Right ventricle myocardium inferior (tissue), 1 donor: ENCODE data around the gene EFS. TPM values are rescaled to one million over a fixed set of nuclear protein-coding genes. Genes with fewer than 3 reads are reported as not detected.

ENCODE experiments used
- ATAC-seq: fragments of 200-7000 bp; cut with Tn5 transposase; one replicate; pipeline ENCODE4 v1.9.1; 2020; ENCODE audit warnings: mild to moderate bottlenecking, moderate library complexity
- DNase-seq: peaks from one replicate; pipeline ENCODE4 v3.0.0; 2021; ENCODE audit errors: missing footprints
- intact Hi-C: fragments of 100-400 bp; cut with DNase I; formaldehyde crosslinking; loops from one replicate; pipeline ENCODE4 v1.11.0; 2022
- total RNA-seq: library from RNA; stranded (reverse); fragmentation: NEBNext Ultra II Directional; extraction: Animal tissue kit (Norgen Biotek cat#: 25700); gene quantifications from one replicate; pipeline ENCODE4 v1.2.1, GENCODE V29; 2021
- donor health status: DM: no; HTN: yes; CAD: no; lungs with severe emphysema.

EFS gene
- total RNA-seq, 1 donor from 2014 or later = 4.0 TPM

DNA sequence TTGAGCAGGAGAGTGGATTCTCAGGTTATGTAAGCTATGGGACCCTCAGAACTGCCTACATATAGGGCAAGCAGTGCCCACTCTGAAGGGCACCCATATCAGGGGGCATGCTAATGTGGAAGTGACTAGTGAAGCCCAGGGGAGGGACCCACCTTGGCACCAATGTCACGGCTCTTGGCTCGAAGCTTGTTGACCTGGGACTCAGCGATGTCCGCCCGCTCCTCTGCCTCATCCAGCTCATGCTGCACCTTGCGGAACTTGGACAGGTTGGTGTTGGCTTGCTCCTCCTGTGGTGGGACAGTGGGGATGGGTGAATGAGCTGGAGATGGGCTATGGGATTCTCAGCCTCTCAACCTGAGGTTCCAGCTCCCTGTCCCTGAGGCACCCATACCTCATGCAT lies 17.3 kb upstream of the EFS start:
- ATAC-seq (no peak), DNase-seq (no peak)
- intact Hi-C loops = no loop called here

DNA sequence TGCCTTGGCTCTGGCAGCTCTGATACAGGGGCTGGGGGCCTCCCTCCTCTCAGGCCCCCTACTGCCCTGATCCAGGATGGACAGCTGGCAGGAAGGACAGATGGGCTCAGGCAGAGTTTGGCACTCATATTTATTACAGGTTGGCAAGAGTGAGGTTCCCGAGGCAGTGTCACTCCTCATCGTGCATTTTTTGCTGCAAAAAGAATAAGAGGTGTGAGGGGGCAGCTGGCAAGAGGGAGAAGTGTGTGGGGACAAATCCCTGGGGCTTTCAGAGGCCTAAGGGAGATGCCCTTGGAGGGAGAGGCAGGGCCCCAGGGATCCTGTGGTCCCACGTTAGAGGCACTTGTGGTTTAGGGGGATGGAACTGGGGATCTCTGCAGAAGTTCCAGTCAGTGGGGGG lies 16.9 kb upstream of the EFS start:
- ATAC-seq (no peak), DNase-seq (no peak)
- intact Hi-C loops = no loop called here

DNA sequence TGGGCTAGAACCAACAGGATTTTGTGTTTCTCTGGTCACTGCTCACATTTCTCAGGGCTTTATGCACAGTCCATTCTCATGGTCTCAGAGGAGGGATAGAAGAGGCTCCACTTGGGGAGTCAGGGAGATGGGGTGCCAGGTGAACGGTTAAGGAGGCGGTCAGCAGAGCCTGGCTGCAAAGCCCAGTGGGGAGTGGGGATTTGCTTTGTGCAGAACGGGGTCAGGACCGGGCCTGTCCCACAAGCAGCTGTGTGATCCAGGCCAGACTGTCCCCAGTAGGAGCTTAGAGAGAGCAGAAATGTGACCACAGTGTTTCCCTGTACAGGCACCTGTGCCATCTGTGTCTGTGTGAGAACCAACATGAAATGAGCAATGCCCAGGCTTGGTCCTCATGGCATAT lies 16.0 kb upstream of the EFS start:
- DNase-seq (peak; percentile 18), ATAC-seq (no peak)
- intact Hi-C loops = loop anchor here (1.0 kb wide), 1 partner anchor 53 kb away; no protein-coding TSS in a partner anchor

DNA sequence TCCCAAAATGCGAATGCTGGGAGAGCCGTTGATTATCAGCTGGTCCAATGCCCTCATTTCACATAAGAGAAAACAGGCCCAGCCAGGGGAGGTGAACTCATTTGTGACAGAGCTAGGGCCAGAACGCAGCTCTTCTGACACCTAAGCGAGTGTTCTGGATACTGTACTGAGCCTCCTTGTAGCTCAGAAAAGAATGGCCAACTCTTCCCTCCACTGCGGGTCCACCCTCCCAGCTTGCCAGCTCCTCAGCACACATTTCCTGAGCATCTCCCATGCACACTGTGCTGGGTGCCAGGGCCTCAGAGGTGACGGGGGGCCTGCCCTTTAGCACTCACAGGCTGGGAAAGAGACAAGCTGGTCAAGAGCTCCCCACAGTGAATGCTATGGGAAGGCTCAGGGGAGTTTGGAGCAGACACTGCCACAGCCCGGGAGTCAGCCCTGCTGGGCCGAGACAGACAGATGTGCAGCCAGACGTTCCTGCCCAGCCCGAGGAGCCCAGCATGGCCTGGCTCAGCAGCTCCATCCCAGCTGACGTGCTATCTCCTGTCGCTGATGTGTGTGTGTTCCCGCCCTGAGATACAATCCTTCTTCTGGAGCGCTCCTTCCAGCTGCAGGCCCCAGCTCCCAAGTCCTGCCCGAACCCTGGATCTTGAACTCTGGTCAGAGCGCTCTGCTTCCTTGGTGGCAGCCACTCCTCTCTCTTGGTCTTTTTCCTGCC lies 15.4 kb upstream of the EFS start:
- ATAC-seq (peak; percentile 9), DNase-seq (peak; percentile 65)
- intact Hi-C loops = loop anchor here (1.0 kb wide), 1 partner anchor 52 kb away; no protein-coding TSS in a partner anchor

DNA sequence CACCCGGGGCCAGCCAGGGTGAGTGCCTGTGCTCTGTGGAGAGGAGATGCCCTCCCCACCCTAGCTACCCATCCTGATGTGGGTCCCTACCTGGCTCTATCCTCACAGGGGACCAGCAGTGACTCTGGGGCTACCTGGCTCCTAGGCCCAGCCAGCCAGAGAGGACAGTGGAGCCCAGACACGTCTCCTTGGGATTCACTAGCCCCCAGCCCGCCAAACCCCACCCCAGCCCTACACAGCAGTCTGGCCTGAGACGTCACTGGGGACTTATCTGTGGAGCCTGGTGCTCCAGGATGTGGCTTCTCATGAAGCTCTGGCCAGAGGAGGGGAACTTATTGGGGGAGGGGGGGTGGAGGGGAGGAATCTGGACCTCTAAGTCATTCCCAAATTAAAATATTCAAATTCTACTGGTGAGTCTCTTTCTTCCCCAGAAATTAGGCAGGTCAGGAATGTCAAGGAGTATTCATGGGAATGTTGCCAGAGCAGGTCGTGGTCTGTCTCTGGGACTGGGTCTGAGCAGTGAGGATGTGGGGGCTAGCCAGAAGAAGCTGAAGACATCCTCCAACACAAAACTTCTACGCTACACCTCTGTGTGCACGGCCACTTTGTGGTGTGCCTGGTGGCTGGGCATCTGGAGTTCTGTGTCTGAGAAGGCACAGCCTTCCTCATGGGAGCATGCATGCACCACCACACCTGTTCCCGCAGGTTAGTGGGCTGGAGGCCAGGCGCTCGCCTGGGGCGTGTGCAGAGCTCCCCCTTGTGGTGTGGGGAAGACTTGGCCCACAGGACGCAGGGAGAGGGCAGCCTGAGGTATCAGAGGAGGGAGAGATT lies 14.6 kb upstream of the EFS start:
- ATAC-seq (peak; percentile 46), DNase-seq (peak; percentile 84)
- intact Hi-C loops = loop anchor here (1.0 to 5.0 kb wide), 2 partner anchors 51 to 112 kb away; no protein-coding TSS in a partner anchor

DNA sequence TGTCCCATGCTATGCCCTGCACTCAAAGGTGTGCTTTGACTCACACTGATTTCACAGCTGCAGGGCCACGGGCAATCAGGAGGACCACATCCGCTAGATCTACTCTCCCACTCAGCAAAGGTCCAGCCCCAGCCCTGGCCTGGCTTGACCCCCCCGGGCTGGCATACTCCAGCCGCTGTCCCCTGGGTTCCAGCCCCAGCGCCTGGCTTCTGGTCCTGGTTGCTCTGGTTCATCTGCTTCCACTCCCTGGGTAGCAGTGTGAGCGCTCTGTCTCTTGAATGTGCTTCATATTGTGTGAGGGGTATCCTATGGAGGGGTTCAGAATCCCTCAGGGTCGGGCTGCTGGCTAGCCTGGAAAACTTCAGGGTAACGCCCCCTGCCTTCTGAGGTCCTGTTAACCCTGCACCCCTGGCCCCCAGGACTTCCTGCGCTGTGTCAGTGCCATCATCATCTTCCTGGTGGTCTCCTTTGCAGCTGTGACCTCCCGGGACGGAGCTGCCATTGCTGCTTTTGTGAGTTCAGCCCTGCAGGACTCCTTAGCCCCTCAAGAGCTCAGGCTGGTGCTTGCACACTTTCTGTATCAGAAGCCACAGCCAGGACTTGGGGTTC lies 13.7 kb upstream of the EFS start:
- DNase-seq (peak; percentile 67), ATAC-seq (peak; percentile 4)
- intact Hi-C loops = loop anchor here (5.0 kb wide), 1 partner anchor 111 kb away; no protein-coding TSS in a partner anchor

DNA sequence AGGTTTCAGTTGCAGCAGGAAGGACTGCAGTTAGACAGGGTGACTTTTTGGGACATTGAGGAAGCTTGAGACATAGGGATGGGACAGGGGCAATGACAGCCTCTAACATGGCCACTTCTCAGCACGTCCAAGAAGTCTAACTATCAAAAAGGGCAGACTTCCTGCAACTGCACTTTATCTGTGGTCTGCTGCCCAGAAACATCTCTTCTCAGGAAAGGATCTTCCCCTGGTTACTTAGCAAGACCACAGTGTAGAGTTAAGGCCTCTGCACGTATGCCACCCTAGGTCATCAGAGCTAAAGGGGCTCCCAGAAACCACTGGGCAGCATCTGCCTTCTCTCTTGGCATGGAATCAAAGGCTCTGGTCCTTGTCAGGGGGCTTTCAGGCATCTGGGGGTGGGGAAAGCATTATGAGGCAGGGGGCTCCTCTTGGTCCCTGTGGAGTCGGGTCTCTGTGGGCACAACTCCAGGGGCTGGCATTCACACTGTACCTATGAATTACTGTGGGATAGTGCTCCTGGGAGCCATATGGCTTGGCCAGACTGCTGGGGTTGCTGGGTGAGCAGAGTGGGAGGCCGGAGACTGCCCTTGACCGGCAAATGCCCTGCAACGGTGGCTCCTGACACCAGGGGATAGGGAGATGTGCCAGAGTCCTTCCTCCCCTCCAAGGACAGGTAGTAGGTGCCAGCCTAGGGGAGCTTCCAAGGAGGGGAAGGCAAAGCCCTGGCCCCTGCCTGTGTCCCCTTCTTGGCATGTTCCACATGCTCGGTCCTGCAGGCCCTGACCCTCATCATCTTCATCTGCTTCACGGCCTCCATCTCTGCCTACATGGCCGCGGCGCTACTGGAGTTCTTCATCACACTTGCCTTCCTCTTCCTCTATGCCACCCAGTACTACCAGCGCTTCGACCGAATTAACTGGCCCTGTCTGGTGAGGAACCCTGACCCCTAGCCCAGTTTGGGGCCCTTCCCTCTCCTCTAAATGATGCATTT lies 12.9 kb upstream of the EFS start:
- ATAC-seq (no peak), DNase-seq (peak; percentile 45)
- intact Hi-C loops = loop anchor here (5.0 kb wide), 1 partner anchor 111 kb away; no protein-coding TSS in a partner anchor

DNA sequence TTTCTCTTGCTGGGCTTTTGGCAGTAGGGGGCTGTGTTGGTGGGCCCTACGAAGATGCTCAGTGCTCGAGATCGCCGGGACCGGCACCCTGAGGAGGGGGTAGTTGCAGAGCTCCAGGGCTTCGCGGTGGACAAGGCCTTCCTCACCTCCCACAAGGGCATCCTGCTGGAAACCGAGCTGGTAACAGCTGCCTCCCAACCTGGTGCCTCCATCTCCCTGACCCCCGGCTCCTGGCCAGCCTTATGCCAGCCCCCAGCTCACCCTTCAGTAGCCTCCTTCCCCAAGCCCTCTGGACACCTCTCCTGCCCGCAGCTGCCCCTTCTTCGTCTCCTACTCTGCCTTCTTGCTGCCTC lies 12.2 kb upstream of the EFS start:
- DNase-seq = peak; percentile 43
- intact Hi-C loops = loop anchor here (5.0 kb wide), 1 partner anchor 110 kb away; no protein-coding TSS in a partner anchor
- ATAC-seq = no peak

DNA sequence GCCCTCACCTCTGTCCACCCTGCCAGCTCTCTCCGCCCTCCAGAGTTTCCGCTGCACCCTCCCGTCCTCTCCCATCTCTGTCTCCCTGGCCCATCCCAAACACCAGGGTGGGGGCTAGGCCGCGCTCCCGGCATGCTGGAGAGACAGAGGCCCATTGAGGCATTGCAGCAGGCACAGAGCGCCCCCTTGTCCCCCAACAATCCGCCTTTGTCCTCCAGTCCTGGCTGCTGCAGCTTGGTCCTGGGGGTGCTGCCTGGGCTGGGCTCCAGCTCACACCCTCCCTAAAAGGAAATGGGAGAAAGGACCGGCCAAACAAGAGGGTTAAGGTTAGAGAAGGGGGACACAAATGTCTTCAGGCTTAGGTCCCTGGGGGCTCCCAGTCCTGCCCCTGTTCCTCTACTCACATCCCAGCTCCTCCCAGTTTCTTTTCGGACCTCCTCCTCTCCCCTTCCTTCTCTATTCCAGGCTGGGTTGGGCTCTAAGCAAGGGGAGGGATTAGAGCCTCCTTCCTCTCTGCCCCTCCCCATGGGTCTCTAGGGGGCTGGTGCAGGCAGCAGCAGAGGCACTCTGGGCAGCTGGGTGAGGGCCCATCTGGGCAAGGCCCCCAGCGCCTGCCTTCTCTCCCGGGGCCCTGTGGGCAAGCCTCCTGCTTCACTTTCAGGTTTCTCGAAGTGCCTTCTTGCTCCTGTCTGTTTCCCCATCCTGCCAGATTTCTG lies 11.7 kb upstream of the EFS start, which contains the start of gene CMTM5:
Gene CMTM5 (plus strand): TSS at position 565 of the 716 bp plus-strand sequence. CDS start 206 bp downstream, outside the sequence.
- DNase-seq (peak; percentile 73), ATAC-seq (peak; percentile 14)
- intact Hi-C loops = loop anchor here (5.0 kb wide), 1 partner anchor 109 kb away; no protein-coding TSS in a partner anchor

DNA sequence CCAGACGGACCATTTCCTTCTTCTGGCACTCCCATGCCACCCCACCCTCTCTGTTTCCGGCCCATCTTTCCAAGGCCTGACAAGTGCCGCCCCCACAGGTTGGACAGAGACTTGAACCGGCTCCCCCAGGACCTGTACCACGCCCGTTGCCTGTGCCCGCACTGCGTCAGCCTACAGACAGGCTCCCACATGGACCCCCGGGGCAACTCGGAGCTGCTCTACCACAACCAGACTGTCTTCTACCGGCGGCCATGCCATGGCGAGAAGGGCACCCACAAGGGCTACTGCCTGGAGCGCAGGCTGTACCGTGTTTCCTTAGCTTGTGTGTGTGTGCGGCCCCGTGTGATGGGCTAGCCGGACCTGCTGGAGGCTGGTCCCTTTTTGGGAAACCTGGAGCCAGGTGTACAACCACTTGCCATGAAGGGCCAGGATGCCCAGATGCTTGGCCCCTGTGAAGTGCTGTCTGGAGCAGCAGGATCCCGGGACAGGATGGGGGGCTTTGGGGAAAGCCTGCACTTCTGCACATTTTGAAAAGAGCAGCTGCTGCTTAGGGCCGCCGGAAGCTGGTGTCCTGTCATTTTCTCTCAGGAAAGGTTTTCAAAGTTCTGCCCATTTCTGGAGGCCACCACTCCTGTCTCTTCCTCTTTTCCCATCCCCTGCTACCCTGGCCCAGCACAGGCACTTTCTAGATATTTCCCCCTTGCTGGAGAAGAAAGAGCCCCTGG lies 10.7 kb upstream of the EFS start:
- intact Hi-C loops = loop anchor here (5.0 kb wide), 1 partner anchor 108 kb away; no protein-coding TSS in a partner anchor
- DNase-seq = peak; percentile 46

DNA sequence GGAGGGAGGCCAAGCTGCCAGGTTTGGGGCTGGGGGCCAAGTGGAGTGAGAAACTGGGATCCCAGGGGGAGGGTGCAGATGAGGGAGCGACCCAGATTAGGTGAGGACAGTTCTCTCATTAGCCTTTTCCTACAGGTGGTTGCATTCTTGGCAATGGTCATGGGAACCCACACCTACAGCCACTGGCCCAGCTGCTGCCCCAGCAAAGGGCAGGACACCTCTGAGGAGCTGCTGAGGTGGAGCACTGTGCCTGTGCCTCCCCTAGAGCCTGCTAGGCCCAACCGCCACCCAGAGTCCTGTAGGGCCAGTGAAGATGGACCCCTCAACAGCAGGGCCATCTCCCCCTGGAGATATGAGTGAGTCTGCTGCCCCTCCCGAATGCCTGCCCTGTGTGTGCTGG lies 8.1 kb upstream of the EFS start:
- ATAC-seq (no peak), DNase-seq (peak; percentile 21)
- intact Hi-C loops = no loop called here

More for the DNA sequence above, 10.7 kb upstream of the EFS start:
- ATAC-seq = no peak

DNA sequence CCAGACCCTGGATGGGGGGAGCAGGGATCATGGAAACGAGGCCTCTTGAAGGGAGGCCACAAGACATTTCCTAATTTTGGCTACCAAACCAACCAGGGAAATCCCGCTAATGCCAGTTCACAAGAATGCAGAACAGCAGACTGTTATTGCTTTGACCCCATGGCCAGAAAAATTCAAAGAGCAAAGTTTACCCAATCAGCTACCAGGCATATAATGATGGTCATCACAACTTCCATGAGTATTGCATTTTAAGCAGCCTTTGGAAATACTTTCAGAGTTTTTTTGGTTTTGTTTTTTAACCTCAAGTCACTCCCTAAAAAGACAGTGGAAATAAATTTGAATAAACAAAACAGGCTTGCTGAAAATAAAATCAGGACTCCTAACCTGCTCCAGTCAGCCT lies 7.5 kb upstream of the EFS start, which contains the start of gene IL25:
Gene IL25 (plus strand): TSS at position 301 of the 400 bp plus-strand sequence.
- no peak for ATAC-seq
- no peak for DNase-seq

DNA sequence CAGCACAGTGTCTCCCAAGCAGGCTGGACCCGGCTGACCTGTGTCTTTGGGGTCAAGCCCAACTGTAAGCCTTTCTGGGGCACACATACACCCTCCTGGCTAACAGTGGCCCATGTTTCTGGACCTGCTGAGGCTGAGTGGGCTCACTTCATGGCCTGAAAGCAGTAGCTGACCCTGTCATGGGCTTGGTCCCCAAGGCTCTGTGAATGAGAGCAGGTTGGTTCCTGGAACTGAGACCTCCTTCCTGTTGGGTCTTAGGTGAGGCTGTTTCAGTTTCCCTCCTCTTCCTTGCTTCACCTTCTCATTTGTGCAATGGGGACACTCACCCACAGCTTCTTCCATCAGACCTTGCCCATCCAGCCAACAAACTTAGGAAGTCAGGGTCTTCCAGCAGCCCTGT lies 6.9 kb upstream of the EFS start:
- intact Hi-C loops = no loop called here

More for the DNA sequence above, 7.5 kb upstream of the EFS start, which contains the start of gene IL25:
- intact Hi-C loops = no loop called here

DNA sequence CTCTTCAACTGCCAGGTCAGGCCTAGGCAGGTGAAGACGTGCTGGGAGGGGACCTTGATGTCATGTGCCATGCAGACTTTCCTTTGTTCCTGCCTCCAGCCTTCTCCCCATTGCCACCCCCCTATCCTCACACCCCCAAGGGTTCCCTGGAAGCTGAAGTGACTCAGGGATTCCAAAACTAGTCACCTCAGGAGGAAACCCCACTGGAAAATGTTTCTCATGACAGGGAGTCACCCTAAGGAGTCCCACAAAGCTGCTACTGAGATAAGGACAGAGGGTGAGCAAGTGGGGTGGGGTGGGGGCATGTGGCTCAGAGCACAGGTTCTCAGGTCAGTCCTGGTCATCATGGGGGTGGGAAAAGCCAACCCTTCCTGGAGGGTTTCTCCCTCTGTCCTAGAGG lies 5.2 kb upstream of the EFS start:
- intact Hi-C loops = no loop called here
- ATAC-seq (no peak), DNase-seq (no peak)

More for the DNA sequence above, 6.9 kb upstream of the EFS start:
- ATAC-seq (no peak), DNase-seq (peak; percentile 50)

DNA sequence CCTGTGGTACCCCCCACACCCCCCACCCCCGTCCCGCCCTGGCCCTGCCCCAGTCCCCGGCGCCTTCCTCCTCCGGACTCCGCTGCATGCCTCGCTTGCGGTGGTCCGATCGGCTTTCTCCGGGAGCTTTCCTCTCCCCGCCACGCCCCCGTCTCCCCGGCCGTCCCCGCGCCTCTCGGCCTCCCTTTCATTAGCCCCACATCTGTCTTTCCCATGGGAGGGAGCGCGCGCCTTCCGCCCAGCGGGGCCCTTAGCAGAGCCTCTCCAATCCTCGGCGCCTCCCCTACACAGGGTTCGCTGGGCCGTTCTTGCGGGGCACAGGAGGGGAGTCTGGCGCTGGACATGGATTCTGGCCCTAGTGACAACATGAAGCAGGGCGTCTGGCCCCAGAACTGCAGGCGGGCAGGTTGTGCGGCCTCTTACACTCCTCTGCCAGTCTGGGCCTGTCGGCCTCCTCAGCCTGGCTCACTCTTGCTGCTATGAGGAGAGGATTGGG lies 1.5 kb upstream of the EFS start:
- DNase-seq (peak; percentile 83), ATAC-seq (peak; percentile 61)
- intact Hi-C loops = no loop called here

DNA sequence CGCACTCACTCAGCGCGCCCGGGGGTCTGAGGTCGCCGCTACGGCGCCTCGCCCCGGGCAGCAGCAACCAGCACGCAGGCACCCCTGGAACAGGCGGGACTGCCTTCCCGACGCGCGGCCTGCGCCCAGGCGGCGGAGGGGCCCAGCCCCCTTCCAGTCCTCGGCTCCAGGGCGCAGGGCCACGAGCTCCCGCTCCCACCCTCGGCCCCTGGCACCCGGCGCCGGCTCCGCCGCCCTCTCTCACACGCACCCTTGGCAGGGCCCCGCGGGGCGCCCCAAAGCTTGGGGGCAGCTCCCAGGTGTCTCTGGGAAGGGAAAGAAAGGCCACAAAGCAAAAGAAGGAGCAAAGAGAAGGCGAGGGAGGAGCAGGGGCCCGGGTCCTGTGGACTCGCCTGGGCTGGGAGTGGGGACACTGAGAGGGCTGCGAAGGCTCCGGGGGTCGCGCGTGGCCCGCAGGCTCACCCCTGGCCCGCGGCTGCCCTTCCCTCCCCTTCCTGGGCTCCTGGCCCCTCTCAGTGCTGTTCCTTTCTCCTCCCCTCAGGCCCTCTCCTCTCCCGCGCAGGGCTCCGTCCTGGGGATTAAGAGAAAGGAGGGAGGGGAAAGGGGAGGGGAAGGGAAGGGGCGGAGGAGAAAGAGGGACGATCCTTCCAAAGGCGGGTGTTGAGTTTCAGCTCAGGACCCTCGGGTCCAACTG lies 907 bp upstream of the EFS start:
- DNase-seq (peak; percentile 69), ATAC-seq (peak; percentile 80)
- intact Hi-C loops = no loop called here
